SK-N-SH treated with all-trans-retinoic acid at 6 μM for 48 hours (cell line): ENCODE measurements around the gene RFX4.

Source experiments
- ATAC-seq: fragments of 200-7000 bp; cut with Tn5 transposase; 3 replicates; pipeline ENCODE4 v1.9.1; 2020; ENCODE audit warnings: mild to moderate bottlenecking, moderate library complexity
- ARNTL ChIP-seq: fragments of 450-650 bp; formaldehyde crosslinking; IDR thresholded peaks from 2 replicates; pipeline ENCODE4 v1.5.0; 2020; ENCODE audit warnings: low read depth, mild to moderate bottlenecking, moderate library complexity, borderline replicate concordance
- BACH2 ChIP-seq: fragments of 250-450 bp; sonication (Bioruptor Pico); IDR thresholded peaks from 2 replicates; pipeline ENCODE4 v1.9.0; 2021; ENCODE audit warnings: mild to moderate bottlenecking, borderline replicate concordance
- CREB5 ChIP-seq: fragments of 250-450 bp; sonication (Bioruptor Pico); IDR thresholded peaks from 2 replicates; pipeline ENCODE4 v1.5.1; 2020; ENCODE audit warnings: low read depth, mild to moderate bottlenecking, moderate library complexity
- CSDC2 ChIP-seq: fragments of 250-450 bp; sonication (Bioruptor Pico); IDR thresholded peaks from 2 replicates; pipeline ENCODE4 v1.5.0; 2020; ENCODE audit warnings: mild to moderate bottlenecking, moderate library complexity
- CSRNP3 ChIP-seq: fragments of 250-450 bp; sonication (Bioruptor Pico); IDR thresholded peaks from 2 replicates; pipeline ENCODE4 v1.5.1; 2021; ENCODE audit warnings: mild to moderate bottlenecking, moderate library complexity
- ESRRG ChIP-seq: fragments of 250-450 bp; sonication (Bioruptor Pico); IDR thresholded peaks from 2 replicates; pipeline ENCODE4 v1.6.1; 2021; ENCODE audit warnings: mild to moderate bottlenecking
- GLIS3 ChIP-seq: fragments of 250-450 bp; sonication (Bioruptor Pico); IDR thresholded peaks from 2 replicates; pipeline ENCODE4 v1.5.0; 2020; ENCODE audit warnings: mild to moderate bottlenecking, moderate library complexity
- ISL1 ChIP-seq: fragments of 250-450 bp; sonication (Bioruptor Pico); IDR thresholded peaks from 2 replicates; pipeline ENCODE4 v2.1.2; 2022; ENCODE audit warnings: mild to moderate bottlenecking, moderate library complexity
- PATZ1 ChIP-seq: fragments of 250-450 bp; sonication (Bioruptor Pico); IDR thresholded peaks from 2 replicates; pipeline ENCODE4 v1.8.0; 2020; ENCODE audit warnings: mild to moderate bottlenecking, moderate library complexity, borderline replicate concordance
- RARB ChIP-seq: fragments of 250-450 bp; sonication (Bioruptor Pico); IDR thresholded peaks from 2 replicates; pipeline ENCODE4 v1.8.0; 2021; ENCODE audit warnings: mild to moderate bottlenecking, moderate library complexity
- SNAI2 ChIP-seq: fragments of 250-450 bp; sonication (Bioruptor Pico); IDR thresholded peaks from 2 replicates; pipeline ENCODE4 v1.5.0; 2020; ENCODE audit warnings: mild to moderate bottlenecking, moderate library complexity
- TCF4 ChIP-seq: fragments of 250-450 bp; sonication (Bioruptor Pico); IDR thresholded peaks from 2 replicates; pipeline ENCODE4 v1.8.0; 2021; ENCODE audit warnings: mild to moderate bottlenecking, moderate library complexity, borderline replicate concordance
- TSHZ2 ChIP-seq: fragments of 250-450 bp; sonication (Bioruptor Pico); IDR thresholded peaks from 2 replicates; pipeline ENCODE4 v1.5.0; 2020; ENCODE audit warnings: mild to moderate bottlenecking, moderate library complexity
- ZC3H10 ChIP-seq: fragments of 250-450 bp; sonication (Bioruptor Pico); IDR thresholded peaks from 2 replicates; pipeline ENCODE4 v1.5.1; 2021; ENCODE audit warnings: mild to moderate bottlenecking, moderate library complexity
- ZFP3 ChIP-seq: fragments of 250-450 bp; sonication (Bioruptor Pico); IDR thresholded peaks from 2 replicates; pipeline ENCODE4 v1.5.0; 2020; ENCODE audit warnings: mild to moderate bottlenecking, moderate library complexity
- ZFP30 ChIP-seq: fragments of 450-650 bp; formaldehyde crosslinking; IDR thresholded peaks from 2 replicates; pipeline ENCODE4 v1.5.0; 2022; ENCODE audit warnings: mild to moderate bottlenecking, moderate library complexity
- ZNF565 ChIP-seq: fragments of 450-650 bp; formaldehyde crosslinking; conservative IDR thresholded peaks from 2 replicates; pipeline ENCODE4 v1.5.0; 2020; ENCODE audit warnings: low read depth, mild to moderate bottlenecking, moderate library complexity
- ZNF70 ChIP-seq: fragments of 450-650 bp; formaldehyde crosslinking; IDR thresholded peaks from 2 replicates; pipeline ENCODE4 v1.5.0; 2020; ENCODE audit warnings: mild to moderate bottlenecking, moderate library complexity
- ZNF8 ChIP-seq: fragments of 450-650 bp; formaldehyde crosslinking; IDR thresholded peaks from 2 replicates; pipeline ENCODE4 v1.5.0; 2020; ENCODE audit warnings: mild to moderate bottlenecking, moderate library complexity

Gene RFX4

GRCh38 chr12:106551410-106551809 is 31.4 kb upstream of the RFX4 start (continued):
- TF ChIP-seq CREB5 (no peak), ARNTL (CRISPR knock-in tag) (no peak), PATZ1 (CRISPR knock-in tag) (no peak)

- TF ChIP-seq TSHZ2: no peak
- TF ChIP-seq ZNF8 (CRISPR knock-in tag): no peak
- TF ChIP-seq PATZ1 (CRISPR knock-in tag): no peak
- no peak for TF ChIP-seq ZFP30 (CRISPR knock-in tag)
- no peak for TF ChIP-seq TCF4 (CRISPR knock-in tag)
- TF ChIP-seq ZNF565 (CRISPR knock-in tag): no peak
- no peak for TF ChIP-seq ARNTL (CRISPR knock-in tag)
- no peak for ATAC-seq
Measured at GRCh38 chr12:106552228-106552627, 30.6 kb upstream of the RFX4 start.

GRCh38 chr12:106564678-106565329 is 18.0 kb upstream of the RFX4 start:
- ATAC-seq: no peak
- TF ChIP-seq ZFP3 (no peak), TCF4 (CRISPR knock-in tag) (no peak), ZFP30 (CRISPR knock-in tag) (no peak)

- ATAC-seq: no peak
- TF ChIP-seq CSRNP3 (CRISPR knock-in tag) (no peak), BACH2 (CRISPR knock-in tag) (no peak), RARB (no peak), ISL1 (CRISPR knock-in tag) (no peak), ZFP30 (CRISPR knock-in tag) (no peak), ZNF70 (CRISPR knock-in tag) (no peak), CSDC2 (no peak), PATZ1 (CRISPR knock-in tag) (no peak), ESRRG (CRISPR knock-in tag) (no peak), GLIS3 (CRISPR knock-in tag) (no peak), ZNF8 (CRISPR knock-in tag) (no peak), ARNTL (CRISPR knock-in tag) (no peak), ZNF565 (CRISPR knock-in tag) (no peak), TCF4 (CRISPR knock-in tag) (no peak), TSHZ2 (no peak), ZC3H10 (no peak), SNAI2 (CRISPR knock-in tag) (no peak), ZFP3 (no peak)
Measured at GRCh38 chr12:106566771-106567170, 16.0 kb upstream of the RFX4 start.
